H54 (cell line): ENCODE measurements around the gene CNKSR3.

Experiments used
- DNase-seq: peaks from one replicate; pipeline ENCODE4 v3.0.0; 2011; ENCODE audit warnings: low spot score, mixed read lengths; ENCODE audit not compliant: insufficient read length
- FAIRE-seq: peaks from 3 replicates; lab custom pipeline; 2011; peaks lifted over from hg19 to GRCh38; lab: Jason Lieb, UNC
- POLR2A ChIP-seq: IDR thresholded peaks from 2 replicates; pipeline ENCODE4 v1.6.1; 2011; ENCODE audit warnings: low read depth, mild to moderate bottlenecking, low read length

Gene CNKSR3

DNA sequence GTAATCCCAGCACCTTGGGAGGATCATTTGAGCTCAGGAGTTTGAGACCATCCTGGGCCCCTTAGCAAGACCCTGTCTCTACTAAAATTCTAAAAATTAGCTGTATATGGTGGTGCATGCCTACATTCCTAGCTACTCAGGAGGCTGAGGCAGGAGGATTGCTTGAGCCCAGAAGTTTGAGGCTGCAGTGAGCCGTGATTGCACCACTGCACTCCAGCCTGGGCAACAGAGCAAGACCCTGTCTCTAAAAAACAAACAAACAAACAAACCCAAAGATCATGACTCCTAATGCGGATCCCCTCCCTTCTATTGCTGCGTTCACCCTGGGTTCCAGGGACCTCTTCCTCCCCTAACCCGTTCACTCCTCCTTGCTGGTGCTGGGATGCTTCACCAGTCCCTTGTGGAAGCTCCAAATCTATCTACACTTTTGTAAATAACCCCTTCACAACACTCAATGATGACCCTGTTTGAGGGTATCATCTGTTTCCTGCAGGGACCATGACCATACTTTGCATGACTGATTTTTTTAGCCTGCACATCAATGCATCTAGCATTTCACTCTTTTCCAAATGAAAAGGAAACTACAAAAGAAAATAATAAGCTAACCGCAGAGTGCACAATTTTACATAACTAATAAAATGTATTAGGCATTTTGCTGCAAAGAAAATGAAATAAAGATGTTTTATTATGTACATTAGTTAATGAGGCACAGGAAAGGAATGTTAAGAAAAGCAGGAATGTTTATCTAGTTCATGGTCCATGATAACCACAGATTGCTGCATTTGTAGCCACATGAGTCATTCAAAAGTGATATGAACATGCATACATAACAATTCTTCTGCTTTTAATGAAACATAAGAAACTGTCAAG lies 123.4 kb downstream of the CNKSR3 start:
- DNase-seq (no peak), FAIRE-seq (no peak)
- TF ChIP-seq POLR2A, result no peak

GRCh38 chr6:154384191-154384590 lies 126.3 kb downstream of the CNKSR3 start:
- FAIRE-seq (no peak), DNase-seq (no peak)
- TF ChIP-seq POLR2A, result no peak

DNA sequence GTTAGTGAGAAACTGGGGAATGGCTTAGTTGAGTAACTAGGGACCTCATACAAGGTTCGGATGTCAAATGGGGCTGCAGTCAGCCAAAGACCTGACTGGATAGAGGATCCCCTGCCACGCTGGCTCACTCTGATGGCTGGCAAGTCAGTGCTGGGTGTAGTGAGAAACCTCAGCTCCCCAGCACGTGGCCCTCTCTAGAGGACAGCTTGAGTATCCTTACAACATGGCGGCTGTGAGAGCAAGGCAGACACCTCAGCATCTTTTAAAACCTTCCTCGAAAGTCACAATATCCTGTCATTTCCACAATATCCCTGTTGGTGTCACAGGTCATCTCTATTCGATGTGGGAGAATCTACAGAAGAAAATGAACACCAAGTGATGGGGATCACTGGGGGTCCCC lies 127.2 kb downstream of the CNKSR3 start:
- DNase-seq (no peak), FAIRE-seq (no peak)
- no peak for TF ChIP-seq POLR2A

GRCh38 chr6:154382740-154383139 lies 127.7 kb downstream of the CNKSR3 start:
- TF ChIP-seq POLR2A, result no peak
- FAIRE-seq, result no peak

DNA sequence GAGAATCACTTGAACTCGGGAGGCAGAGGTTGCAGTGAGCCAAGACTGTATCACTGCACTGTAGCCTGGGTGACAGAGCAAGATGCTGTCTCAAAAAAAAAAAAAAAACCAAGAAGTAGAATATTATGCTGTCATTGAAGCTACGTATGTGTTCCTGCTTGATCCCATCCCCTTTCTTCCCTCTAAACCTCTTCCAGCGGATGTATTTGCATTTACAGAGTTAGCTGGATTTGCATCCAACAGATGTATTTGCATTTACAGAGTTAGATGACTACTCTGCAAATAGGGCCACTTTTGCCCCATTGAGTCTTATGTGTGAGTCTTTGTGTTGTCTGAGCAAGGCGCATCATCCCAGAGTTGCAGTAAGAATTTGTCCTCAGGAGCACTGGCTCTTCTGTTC lies 128.9 kb downstream of the CNKSR3 start:
- TF ChIP-seq POLR2A, result no peak
- no peak for DNase-seq
- FAIRE-seq, result no peak

More at GRCh38 chr6:154382740-154383139, 127.7 kb downstream of the CNKSR3 start:
- DNase-seq, result no peak

DNA sequence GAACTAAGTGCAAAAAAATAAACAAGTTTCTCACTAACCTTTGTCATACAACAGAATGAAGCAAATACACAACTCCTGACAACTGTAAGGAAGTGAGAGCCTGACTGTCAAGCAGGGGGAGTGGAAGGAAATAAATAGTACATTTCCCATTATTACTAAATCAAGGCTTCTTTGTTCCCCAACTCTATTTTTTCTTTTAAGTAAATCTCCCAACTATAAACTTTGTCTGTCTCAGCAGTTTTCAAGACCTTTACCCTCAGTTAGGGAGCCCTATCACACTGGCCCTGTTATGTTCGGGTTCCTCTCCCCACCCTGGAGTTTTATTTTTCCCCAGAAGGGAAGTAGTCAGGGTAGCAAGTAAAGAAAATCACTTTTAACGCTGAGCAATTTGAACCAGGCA lies 129.7 kb downstream of the CNKSR3 start:
- no peak for FAIRE-seq
- no peak for TF ChIP-seq POLR2A
- no peak for DNase-seq

DNA sequence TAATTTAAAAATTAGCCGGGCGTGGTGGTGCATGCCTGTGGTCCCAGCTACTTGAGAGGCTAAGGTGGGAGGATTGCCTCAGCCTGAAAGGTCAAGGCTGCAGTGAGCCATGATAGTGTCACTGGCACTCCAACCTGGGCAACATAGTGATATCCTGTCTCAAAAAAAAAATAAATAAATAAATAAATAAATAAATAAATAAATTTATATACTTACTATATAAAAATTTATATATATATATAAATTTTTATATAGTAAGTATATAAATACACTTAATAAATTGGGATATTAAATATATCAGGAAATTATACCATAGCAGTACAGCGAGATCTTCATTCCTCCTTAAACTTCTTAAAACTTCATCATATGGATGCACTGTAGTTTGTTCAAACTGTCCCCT lies 130.9 kb downstream of the CNKSR3 start:
- no peak for DNase-seq
- no peak for TF ChIP-seq POLR2A
- FAIRE-seq, result no peak

DNA sequence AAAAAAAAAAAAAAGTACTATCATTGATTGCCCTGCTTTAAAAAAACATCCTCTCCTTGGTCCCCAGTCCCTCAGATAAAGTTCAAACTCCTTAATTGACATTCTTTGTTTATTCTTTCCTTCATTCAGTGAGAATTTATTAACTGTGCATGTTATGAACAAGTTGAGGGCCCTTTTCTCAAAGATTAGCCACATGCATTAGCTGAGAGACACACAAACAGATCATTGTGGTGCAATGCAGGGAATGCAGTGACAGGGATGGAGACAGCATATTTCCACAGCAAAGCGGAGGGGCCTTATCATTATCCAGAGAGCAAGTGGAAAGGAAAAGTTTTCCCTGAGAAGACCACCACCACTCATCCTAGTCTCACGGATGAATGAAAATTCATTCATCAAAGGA lies 132.0 kb downstream of the CNKSR3 start:
- DNase-seq (no peak), FAIRE-seq (no peak)
- no peak for TF ChIP-seq POLR2A

DNA sequence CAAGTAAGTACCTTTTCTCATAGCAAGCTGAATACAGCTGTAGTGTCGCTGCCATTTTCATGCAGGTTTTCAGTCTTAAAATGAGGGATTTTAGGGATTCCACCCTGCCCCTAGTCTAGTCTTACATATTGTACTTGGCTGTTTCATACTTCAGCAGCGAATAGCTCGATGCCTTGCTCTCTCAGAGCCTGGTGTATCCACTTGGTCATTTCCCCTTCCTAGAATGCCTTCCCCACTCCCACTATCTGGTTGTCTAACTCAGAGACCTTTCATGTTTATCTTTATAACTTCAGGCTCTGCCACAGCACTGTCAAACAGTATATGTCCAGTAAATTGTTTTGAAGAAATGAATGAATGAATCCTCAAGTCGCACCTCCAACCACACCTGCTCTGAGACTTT lies 132.8 kb downstream of the CNKSR3 start:
- FAIRE-seq, result no peak
- TF ChIP-seq POLR2A, result no peak
- no peak for DNase-seq

DNA sequence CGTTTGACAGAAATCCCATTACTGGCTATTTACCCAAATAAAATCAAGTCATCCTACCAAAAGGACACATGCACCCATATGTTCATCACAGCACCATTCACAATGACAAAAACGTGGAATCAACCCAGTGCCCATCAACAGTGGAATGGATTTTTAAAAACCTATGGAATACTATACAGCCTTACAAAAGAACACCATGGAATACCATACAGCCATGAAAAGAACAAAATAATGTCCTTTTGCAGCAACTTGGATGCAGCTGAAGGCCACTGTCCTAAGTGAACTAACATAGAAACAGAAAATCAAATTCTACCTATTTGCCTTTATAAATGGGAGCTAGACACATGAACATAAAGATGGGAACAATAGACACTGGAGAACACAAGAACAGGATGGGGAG lies 136.5 kb downstream of the CNKSR3 start:
- DNase-seq (no peak), FAIRE-seq (no peak)
- no peak for TF ChIP-seq POLR2A

GRCh38 chr6:154371281-154371680 lies 139.2 kb downstream of the CNKSR3 start:
- DNase-seq, result no peak
- no peak for TF ChIP-seq POLR2A
- FAIRE-seq, result no peak

DNA sequence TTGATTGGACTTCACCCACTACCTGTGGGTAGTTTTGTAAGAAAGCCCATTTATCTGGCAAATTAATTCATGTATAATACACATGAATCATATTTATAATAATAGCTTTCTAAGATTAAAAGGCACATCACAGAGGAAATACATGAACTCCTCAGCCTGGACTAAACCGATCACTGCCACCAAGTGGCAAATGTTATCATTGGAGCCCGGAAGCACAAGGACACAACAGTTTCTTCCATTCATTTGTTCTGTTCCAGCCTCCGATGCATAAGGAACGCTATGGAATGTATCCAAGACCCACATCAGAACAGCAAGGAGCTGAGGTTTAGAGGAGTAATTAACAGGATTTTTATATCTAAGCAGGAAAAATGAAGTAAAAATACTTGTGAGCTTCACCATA lies 139.9 kb downstream of the CNKSR3 start:
- no peak for DNase-seq
- TF ChIP-seq POLR2A, result no peak
- no peak for FAIRE-seq

- no peak for DNase-seq
- no peak for FAIRE-seq
- TF ChIP-seq POLR2A, result no peak
These were observed 142.4 kb downstream of the CNKSR3 start for GRCh38 chr6:154367839-154368695.

DNA sequence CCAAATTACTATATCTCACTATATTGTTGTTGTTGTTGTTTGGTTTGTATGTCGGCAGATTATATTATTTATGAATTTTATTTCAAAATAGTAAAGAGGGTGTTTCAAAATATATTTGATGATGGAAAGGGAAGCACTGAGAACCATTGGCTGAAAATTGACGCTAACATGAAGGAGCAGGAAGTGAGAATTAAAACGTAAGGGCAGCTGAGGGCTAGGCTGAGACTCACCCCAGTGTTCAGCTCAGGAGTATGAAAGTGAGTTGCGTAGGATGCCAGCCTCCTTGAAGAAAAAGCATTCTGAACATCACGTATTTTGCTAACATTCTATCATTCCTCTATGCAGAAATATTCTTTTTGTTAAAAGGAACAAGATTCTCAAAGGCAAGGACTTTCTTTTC lies 143.1 kb downstream of the CNKSR3 start:
- no peak for TF ChIP-seq POLR2A
- FAIRE-seq (no peak), DNase-seq (no peak)
